Activated CD8-positive, alpha-beta memory T cell treated with anti-CD3 and anti-CD28 coated beads, Interleukin-2, amount 50 U/mL, for 24 hours (primary cell): ENCODE measurements around the gene OR1I1.

Experiments
- DNase-seq: peaks from one replicate; pipeline ENCODE4 v3.0.0-alpha.2; 2020; ENCODE audit errors: extremely low read depth

OR1I1 gene

DNA sequence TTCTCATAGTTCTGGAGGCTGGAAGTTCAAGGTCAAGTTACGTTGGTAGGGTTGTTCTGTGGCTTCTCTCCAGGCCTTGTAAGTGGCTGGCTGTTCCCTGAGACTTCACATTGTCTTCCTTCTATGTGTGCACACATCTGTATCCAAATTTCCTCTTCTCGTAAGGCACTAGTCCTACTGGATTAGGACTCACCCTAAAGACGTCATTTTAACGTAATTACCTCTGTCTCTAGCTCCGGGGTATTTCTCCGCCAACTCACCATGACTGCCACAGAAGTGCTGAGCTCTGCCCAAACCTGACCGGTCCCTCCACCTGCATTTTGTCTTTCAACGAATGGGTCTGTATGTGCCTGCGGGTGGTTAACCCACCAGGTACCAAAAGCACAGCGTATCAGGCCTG, 16.4 kb downstream of the OR1I1 start:
- no peak for DNase-seq

DNA sequence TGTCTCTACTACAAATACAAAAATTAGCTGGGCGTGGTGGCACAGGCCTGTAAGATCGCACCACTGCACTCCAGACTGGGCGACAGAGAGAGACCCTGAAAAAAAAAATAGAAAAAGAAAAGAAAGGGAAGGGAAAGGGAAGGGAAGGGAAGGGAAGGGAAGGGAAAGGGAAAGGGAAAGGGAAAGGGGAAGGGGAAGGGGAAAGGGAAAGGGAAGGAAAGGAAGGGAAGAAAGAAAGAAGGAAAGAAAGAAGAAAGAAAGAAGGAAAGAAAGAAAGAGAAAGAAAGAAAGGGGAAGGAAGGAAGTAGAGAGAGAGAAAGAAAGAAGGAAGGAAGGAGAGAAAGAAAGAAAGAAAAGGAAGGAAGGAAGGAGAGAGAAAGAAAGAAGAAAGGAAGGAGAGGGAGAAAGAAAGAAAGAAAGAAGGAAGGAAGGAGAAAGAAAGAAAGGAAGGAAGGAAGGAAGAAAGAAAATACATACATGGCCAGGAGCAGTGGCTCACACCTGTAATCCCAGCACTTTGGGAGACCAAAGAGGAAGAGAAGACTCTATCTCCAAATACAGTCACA, 17.1 kb downstream of the OR1I1 start:
- no peak for DNase-seq

DNA sequence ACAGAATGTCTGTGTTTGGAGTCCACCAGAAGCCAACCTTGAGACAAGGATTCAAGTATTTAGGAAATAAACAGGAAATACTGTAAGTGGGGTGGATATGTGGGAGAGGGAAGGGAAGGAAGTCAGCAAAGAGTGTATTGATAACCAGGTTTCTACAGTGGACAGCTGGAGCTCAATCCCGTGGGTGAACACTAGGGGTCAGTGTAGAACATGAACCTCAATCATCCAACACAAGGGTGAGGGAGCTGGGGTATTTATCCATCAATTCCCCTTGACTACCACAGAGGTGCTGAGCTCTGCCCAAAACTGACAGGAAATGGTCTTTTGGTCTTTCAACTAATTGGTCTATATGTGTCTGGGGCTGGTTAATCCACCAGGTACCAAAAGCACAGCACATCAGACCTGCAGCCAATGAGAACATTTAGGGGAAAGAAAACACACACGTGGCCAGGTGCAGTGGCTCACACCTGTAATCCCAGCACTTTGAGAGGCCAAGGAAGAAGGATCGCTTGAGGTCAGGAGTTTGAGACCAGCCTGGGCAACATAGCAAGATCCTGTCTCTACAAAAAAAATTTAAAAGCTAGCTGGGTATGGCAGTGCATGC, 19.6 kb downstream of the OR1I1 start:
- DNase-seq = no peak

DNA sequence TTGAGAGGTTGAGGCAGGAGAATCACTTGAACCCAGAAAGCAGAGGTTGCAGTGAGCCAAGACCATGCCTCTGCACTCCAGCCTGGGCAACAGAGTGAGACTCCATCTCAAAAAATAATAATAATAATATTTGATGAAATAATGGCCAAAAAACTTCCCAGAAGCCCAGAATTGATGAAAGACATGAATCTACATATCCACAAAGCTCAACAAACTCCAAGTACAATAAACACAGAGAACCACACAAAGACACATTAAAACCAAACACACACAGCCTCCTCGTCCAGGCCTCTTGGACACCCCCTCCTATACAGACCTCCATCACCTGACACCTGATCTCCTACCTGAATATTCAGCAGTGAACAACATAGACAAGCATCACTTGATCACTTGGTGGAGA, 22.0 kb downstream of the OR1I1 start:
- DNase-seq = no peak

DNA sequence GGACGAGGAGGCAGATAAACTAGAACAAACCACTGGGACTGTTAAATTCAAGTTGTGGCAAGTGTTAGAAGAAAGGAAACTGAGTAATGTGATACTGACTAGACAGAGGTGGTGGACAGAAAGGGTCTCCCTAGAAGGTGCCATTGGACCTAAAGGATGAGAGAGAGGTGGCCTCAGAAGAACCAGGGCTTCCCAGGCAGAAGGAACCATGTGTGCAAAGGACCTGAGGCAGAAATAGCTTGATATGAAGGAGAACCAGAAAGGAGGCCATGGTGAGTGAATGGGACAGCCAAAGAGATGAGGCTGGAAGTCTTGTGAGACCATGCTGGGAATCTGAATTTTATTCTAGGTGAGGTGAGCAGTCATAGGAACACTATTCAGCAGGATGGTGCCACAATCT, 22.4 kb downstream of the OR1I1 start:
- DNase-seq = no peak

DNA sequence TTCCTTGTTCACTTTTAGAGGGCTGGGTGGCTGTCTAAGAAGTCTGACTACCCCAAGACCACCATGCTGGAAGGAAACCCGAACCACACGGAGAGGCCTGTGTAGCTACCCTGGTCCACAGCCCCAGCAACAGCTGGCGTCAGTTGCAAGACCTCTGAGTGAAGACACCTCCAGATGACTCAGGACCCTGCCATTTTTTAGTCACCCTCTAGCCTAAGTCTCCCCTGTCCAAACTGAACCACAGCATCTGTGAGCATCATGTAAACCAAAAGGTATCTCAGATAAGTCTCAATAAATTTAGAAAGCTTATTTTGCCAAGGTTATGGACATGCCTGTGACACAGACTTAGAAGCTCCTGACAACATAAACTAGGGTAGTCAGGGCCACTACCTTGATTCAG, 23.0 kb downstream of the OR1I1 start:
- DNase-seq = no peak

DNA sequence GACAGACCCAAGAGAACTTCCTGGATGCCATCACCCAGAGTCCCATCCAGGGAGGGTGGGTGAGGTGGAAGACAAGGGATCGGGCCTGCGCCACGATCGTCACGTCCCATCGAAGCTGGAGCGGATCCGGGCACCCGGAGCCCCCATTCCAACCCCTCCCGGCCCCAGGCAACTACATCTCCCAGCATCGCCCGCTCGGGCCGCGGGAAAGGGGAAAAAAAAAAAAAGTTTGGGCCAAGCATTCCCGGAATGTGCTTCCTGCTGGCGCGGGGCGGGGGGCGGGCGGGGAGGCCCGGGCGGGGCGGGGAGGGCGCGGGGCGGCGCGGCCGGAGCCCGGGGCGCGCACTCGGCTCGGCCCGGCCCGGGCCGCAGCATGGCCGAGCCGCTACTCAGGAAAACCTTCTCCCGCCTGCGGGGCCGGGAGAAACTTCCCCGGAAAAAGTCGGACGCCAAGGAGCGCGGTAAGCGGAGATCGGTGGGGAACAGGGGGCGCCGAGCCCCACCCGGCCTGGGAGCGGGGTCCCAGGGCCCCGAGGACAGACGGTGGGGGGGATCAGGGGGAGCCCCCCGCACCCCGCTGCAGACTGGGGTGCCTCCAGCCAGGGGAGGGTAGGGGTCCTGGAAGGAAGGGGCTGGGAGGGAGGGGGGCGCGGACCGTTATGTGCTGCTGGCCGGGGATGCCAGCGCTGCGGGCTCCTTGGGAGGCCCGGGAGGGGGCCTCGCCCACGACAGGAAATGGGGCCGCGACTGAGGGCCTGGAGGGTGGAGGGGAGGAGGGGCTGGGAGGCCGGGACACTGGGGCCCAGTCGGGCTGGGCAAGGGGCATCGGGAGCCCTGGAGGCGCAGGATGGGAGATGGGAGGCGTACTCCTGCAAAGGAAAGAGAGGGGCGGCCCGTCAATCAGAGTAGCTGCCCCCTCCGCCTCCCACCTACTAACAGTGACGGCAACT, 25.3 kb downstream of the OR1I1 start, which contains the start of gene SYDE1:
SYDE1 (plus strand) TSS at position 341 of the 950 bp plus-strand sequence; CDS start at position 374, 33 bp downstream.
- DNase-seq = no peak

DNA sequence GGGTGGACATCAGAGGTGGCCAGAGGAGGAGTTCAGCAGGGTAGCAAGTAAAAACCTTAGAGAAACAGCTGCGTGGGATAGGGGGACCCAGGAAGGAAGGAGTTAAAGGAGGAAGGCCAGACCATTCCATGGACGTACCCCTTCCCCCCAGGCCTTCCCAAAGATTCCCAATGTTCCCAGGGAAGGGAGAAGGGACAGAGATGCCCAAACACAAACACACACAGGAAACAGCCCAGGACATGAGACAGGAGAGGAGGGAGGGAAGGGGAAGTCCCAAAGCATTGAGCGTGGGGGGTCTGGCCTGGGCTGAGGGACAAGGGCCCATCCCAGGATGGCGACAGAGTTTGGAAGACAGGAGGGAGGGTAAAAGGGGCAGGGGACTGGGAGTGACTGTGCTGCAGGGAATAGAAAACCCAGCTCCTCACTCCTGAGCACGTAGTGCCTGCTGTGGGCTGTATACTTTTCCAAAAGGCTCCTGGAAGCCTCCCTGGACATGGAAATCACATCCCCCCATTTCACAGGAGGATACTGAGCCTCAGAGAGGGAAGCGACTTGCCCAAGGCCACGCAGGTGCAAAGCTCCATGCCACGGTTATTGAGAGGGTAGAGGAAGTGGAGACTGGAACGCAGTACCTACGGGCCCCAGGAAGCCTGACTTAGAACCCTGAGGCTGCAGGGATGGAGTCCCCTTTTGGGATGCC, 26.3 kb downstream of the OR1I1 start:
- no peak for DNase-seq

DNA sequence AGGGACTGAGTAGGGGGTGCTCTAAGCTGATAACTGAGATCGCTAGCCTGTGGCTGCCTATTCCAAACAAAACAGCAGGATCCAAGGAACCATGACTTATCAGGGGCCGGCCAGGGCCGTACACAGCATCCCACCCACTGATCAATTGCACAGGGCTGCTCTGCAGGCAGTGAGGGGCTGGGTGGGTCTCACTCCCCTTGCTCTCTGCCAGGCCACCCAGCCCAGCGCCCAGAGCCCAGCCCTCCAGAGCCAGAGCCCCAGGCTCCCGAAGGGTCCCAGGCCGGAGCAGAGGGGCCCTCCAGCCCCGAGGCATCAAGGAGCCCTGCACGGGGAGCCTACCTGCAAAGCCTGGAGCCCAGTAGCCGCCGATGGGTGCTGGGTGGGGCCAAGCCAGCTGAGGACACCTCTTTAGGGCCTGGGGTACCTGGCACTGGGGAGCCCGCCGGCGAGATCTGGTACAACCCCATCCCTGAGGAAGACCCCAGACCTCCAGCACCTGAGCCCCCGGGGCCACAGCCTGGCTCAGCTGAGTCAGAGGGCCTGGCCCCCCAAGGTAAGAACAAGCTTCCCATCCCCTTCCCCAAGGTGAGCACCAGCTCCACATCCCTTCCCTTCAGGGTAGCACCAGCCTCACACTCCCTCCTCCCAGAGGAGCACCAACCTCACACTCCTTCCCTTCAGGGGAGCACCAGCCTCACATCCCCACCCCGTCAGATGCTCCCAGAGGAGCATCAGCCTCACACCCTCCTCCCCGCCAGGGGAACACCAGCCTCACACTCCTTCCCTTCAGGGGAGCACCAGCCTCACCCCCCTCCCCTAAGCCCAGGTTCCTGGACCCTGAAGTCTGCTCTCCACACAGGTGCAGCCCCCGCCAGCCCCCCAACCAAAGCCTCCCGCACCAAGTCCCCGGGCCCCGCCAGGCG, 27.1 kb downstream of the OR1I1 start:
- DNase-seq = no peak

DNA sequence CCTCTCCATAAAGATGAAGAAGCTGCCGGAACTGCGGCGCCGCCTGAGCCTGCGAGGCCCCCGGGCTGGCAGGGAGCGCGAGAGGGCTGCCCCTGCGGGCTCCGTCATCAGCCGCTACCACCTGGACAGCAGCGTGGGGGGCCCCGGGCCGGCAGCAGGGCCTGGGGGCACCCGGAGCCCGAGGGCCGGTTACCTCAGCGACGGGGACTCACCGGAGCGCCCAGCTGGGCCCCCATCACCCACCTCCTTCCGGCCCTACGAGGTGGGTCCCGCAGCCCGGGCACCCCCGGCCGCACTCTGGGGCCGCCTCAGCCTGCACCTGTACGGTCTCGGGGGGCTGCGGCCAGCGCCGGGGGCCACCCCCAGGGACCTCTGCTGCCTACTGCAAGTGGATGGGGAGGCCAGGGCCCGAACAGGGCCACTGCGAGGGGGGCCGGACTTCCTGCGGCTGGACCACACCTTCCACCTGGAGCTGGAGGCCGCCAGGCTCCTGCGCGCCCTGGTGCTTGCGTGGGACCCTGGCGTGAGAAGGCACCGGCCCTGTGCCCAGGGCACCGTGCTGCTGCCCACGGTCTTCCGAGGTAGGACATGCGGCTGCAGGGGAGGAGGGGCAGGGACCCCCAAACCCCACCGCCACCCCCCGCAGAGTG, 27.9 kb downstream of the OR1I1 start:
- DNase-seq = no peak

DNA sequence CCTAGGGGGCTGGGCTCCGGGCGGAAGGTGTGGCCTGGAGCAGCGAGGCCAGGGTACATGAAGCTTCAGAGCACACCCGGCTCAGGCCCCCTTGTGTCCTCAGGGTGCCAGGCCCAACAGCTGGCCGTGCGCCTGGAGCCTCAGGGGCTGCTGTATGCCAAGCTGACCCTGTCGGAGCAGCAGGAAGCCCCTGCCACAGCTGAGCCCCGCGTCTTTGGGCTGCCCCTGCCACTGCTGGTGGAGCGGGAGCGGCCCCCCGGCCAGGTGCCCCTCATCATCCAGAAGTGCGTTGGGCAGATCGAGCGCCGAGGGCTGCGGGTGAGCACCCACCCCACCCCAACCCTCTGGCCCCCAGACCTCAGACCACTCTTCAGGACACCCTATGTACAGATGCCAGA, 28.4 kb downstream of the OR1I1 start:
- no peak for DNase-seq

DNA sequence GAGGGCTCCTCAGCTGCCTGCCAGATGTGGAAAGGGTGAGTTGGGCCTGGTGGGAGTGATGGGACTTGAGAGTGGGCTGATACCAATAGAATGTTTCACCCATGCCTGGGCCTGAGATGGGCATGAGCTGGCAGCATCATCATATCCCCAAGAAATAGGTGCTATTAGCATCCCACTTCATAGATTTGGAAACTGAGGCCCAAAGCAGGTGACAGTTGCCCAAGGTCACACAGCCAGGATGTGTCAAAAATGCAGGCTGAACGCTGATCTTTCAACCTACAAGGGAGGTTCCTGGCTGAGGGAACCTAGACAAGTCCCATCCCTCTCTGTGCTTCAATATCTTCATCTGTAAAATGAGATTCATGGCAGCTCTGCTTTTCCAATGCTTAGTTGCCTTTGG, 29.7 kb downstream of the OR1I1 start:
- DNase-seq = no peak

DNA sequence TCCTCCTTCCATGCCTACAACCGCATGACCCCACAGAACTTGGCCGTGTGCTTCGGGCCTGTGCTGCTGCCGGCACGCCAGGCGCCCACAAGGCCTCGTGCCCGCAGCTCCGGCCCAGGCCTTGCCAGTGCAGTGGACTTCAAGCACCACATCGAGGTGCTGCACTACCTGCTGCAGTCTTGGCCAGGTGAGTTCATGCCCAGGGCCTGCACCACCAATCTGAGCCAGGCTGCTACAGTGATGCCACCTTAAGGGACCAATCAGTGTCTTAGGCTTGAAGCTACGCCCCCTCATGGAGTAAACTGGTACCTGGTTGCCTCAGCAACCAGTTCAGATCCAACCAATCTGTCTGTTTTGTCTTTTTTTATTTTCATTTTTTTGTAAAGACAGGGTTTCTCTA, 30.4 kb downstream of the OR1I1 start:
- DNase-seq = no peak

DNA sequence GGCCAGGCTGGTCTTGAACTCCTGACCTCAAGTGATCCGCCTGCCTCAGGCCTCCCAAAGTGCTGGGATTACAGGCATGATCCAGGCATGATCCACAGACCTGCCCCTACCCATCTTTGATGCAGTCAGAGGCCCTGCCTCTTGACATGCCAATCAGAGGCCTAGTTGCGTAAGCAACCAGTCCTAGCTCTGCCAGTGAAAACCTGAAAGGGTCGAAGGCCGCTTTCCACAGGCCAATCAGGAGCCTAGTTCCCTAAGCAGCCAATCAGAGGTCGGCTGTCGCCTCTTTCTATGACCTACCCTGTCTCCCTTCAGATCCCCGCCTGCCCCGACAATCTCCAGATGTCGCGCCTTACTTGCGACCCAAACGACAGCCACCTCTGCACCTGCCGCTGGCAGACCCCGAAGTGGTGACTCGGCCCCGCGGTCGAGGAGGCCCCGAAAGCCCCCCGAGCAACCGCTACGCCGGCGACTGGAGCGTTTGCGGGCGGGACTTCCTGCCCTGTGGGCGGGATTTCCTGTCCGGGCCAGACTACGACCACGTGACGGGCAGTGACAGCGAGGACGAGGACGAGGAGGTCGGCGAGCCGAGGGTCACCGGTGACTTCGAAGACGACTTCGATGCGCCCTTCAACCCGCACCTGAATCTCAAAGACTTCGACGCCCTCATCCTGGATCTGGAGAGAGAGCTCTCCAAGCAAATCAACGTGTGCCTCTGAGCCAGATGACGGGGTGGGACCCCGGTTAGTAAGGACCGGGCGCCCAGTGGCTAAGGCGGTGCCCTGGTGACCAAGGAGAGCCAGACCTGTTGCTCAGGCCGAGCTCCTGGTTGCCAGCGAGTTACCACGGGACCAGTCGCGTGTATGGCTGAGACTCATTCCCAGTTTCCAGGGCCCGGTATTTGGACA, 31.5 kb downstream of the OR1I1 start:
- DNase-seq = no peak

DNA sequence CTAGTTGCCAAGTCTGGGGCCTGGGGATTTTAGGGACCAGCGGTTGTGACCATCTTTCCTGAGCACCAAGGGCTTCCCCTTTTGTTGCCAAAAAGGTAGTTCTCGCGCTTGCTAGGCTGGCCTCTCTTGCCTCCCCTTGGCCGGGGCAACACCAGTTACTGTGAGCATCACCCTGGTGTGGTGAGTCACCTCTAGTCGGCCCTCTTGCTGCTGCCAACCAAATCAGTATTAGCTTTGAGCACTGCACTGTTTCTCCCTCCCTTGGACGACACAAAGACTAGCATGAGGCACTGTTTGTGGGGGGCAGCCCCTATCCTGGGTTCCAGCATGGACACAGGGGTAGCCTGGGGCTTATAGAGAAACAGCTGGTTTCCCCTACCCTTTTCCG, 32.1 kb downstream of the OR1I1 start:
- DNase-seq = no peak

DNA sequence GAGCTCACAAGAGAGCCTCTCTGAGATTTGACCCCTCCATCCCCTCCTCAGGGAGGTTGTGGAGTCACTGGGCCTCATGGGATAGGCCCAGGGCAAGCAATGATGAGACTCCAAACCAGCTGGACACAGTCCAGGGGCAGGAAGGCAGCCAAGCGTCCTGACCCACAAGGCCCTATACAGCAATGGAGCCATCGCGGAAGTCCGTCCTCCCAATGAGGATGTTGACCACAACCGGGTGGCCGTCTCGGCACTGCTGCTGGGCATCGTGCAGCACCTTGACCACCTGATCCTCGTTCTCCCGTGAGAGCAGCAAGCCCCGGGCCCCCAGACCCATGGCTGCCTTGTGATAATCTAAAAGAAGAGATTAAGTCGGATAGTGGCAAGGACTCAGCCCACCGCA, 33.1 kb downstream of the OR1I1 start:
- DNase-seq = no peak

DNA sequence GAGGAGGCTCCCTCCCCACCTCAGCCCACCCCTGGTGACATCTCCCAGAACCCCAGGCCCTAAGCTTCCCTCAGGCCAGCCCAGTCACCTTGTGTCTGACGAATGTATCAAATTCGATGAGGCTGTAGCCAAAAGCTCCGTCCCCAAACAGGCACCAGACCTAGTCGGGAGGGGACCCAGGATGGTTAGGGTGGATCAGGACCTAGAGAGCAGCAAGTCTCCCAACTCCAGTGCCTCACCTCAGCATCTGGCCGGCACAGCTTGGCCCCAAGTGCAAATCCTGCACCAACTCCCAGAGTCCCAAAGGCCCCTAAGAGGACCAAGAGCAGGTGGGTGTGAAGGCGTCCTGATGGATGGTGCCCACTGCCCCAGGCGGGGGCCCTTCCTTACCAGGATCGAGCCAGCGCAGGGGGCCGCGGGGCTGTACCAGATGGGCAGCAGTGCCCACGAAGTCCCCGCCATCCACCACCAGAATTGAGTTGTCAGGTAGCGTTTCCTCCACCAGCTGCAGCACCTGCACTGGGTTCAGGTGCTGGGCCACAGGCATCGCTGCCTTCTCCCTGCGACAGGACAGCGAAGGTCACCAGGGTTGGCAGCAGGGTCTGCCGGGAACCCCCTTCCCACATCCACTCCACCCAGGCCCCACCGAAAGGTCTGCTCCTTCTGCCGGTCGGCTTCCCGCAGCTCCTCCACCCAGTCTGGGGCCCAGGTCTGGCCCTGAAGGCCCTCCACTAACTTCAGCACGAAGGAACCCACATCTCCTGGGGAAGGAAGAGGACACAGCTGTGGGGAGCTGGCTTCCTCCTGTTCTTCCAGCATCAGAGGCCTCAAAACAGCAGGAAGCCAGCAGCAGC, 34.0 kb downstream of the OR1I1 start:
- no peak for DNase-seq

DNA sequence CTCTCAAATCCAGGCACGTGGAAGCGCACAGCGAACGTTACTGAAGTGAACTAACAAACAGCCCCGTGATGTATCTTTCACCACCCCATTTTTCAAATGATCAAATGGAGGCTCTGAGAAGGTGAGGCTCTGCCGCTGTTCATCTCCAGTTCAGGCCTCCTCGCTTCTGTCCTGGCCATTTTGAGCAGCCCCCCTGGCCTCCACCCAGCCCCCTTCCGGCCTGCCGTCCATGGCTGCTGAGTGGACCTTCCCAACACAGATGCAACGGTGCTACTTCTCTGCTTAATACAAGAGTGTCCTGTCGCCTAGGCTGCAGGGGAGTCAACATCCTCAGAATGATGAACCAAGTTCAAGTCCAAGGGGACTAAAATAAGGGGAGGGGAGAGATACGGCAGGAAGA, 34.8 kb downstream of the OR1I1 start:
- DNase-seq = no peak

DNA sequence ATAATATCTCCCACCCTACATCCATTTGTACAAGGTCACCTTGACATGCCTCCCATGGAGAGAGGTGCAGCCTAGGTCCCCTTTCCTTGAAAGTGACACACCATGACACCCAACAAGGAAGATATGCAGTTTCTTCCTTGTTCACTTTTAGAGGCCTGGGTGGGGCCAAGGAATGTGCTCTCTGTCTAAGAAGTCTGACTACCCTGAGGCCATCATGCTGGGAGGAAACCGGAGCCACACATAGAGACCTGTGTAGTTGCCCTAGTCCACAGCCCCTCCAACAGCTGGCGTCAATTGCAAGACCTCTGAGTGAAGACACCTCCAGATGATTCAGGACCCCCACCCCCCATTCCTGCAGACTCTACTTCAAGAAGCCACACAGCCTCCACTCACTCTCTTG, 36.2 kb downstream of the OR1I1 start:
- no peak for DNase-seq
